CD1c-positive myeloid dendritic cell (primary cell): ENCODE results near the gene TRMT112.
"Not testable (repeated sequence)": the region's sequence is repeated elsewhere in the genome, so short reads cannot be mapped to it uniquely, and the experiment has no call there.

Experiments used
- DNase-seq: peaks from one replicate; pipeline ENCODE4 v3.0.0-alpha.2; 2016; ENCODE audit errors: extremely low spot score

TRMT112 gene

GRCh38 chr11:64331569-64332371 lies 14.4 kb upstream of the TRMT112 start:
- peak; percentile 94 for DNase-seq

DNA sequence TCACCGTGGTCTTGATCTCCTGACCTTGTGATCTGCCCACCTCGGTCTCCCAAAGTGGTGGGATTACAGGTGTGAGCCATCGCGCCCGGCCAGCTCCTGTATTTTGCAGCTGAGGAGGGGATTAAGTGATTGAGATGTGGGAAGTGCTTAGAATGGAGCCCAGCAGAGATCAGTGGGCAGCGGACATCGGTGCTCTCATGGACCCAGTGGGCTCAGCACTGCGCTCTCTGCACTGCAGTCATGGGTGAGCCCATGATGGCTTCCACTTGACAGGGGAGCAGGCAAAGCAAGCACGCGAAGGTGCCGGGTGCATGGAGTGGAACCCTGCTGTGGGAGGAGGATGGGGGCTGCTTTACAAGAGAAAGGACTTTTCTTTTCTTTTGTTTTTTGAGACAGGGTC lies 13.5 kb upstream of the TRMT112 start:
- no peak for DNase-seq

- DNase-seq = no peak
Measured at GRCh38 chr11:64327993-64328392, 10.6 kb upstream of the TRMT112 start.

DNA sequence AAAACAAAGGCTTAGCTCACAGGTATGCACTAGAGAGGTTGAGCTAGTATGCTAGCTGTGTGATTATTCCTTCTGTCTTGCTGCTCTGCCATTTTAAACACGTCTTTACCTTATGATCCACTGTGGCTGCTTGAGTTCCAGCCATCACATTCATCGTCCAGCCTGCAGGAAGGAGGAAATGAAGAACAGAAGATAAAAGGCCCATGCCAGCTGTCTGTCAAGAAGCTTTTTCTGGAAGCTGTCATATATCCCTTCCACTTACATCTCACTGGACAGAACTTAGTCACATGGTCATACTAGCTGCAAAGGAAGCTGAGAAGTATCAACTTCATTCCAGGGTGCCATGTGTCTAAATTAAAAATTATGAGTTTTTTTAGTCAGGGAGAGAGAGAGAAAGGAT lies 10.0 kb upstream of the TRMT112 start:
- DNase-seq = no peak

GRCh38 chr11:64324692-64325469 lies 7.5 kb upstream of the TRMT112 start:
- no peak for DNase-seq

DNA sequence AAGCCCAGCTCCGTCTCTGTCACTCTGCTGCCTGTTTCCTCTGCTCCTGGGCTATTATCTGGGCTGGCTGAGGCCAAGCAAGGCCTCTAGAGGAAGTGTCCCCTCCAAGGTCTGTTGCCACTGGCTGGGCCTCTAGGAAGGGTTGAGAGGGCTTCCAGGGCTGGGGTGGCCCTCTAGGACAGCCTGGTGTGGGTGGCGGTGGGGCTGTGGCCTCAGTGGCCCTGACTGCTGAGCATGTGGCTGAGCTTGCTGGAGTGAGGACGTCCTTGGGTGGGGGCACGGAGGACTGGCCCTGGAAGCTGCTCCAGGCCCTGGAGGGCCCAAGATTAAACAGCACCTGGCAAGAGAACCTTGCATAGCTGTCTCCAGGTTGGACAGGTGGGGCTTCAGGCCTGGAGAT lies 6.6 kb upstream of the TRMT112 start:
- not testable (repeated sequence) for DNase-seq

DNA sequence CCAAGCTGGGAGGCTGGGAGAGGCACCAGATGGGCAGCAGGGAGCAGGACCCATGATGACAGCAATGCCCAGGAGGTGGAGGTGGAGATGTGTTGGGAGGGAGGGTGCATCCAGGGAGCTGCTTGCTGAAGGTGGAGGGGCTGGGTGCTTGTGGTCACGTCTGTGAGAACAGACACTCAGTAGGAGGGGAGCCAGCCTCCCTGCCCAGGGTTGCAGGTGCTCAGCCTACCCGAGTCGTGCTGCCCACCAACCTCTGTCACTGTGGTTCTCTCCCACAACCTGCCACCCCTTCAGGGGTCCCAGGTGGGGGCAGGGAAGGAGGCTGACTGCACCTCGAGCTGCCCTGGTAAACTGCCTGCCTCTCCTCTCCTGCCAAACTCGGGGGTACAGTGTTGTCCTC lies 6.0 kb upstream of the TRMT112 start:
- no peak for DNase-seq

DNA sequence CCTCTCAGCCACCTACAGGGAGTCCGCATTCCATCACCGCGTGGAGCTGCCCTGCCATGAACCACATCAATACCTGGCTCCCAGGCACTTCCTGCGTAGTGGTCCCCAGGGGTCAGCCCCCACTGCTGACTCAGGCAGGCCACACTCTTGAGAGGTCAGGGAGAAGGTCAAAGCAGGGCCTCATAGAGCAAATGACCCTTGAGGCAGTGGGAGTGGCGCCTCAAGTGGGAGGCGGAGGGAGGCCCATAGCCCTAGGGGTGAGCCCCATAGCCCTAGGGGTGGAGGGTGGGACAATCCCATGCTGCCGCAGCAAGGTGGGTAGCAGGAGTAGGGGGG lies 5.5 kb upstream of the TRMT112 start:
- DNase-seq = no peak

GRCh38 chr11:64321533-64321932 lies 4.2 kb upstream of the TRMT112 start:
- DNase-seq = no peak

- DNase-seq = no peak
Measured at GRCh38 chr11:64321026-64321425, 3.7 kb upstream of the TRMT112 start.

DNA sequence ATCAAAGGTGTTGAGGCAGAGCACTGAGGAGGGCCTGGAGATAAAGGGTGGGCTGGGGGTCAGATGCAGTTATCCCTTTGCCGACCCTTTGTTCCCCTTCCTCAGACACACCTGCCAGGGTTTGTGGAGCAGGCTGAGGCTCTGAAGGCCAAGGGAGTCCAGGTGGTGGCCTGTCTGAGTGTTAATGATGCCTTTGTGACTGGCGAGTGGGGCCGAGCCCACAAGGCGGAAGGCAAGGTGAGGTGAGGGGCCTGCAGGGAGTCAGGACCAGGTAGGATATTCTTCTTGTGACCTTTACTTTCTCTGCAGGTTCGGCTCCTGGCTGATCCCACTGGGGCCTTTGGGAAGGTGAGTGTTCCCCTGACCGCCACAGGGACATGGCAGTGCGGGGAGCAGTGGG lies 3.2 kb upstream of the TRMT112 start:
- DNase-seq = no peak

DNA sequence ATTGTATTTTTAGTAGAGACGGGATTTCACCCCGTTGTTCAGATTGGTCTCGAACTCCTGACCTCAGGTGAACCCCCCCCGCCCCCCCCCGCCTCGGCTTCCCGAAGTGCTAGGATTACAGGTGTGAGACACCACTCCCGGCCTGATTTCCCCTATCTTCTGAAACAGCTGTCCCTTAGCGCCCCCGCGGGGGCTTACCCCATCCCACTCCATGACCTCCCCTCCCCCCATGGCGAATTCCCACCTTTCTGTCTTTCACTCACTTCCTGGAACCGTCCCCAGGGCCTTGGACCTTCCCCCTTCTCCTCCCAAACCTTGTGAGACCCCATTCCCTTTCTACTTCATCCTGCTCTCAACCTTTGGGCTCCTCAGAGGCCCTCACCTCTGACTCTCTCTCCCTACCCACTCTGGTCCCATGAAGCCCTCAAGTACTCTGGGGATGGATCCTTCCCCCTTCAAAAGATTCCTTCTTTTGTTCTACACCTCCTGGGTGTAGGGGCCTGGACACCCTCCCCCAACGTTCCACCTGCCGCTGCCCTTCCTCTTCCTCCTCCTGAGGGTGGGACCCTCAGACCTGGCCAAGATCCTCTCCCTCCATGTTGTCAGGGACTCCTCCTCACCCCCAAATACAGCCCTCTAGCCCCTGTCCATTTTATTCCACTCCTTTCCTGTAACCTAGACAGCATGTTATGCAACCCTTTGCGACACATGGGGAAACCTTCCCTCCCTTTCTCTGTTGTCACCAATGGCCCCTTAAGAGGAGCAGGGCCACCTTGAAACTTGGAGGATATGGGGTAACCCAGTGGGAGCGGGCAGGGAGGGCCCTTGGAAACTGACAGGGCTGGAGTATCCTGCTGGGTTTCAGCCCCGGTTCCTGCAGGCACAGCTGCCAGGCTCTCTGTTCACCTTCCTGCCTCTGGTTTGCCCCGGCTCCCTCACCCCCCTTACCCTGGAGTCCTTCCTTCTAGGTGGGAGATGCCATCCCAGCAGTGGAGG lies 1.7 kb upstream of the TRMT112 start:
- DNase-seq = no peak

DNA sequence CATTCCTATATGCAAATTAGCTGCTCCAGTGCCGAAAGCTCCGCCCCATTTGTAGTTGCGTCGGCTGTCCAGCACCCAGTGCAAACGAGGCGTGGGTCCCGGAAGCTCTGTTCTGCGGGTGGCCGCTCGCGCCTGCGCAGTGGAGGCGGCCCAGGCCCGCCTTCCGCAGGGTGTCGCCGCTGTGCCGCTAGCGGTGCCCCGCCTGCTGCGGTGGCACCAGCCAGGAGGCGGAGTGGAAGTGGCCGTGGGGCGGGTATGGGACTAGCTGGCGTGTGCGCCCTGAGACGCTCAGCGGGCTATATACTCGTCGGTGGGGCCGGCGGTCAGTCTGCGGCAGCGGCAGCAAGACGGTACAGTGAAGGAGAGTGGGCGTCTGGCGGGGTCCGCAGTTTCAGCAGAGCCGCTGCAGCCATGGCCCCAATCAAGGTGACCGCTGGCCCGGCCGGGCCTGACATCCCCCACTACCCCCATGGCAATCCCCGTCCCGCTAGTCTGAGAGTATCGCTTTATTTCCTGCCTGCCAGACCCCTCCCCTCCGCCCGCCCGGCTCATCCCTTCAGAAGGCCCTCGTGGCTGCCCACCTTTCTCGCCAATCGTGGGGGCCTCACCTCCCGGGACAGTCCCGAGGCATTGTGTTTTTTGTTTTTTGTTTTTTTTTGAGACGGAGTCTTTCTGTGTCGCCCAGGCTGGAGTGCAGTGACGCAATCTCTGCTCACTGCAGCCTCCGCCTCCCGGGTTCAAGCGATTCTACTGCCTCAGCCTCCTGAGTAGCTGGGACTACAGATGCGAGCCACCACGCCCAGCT lies 804 bp upstream of the TRMT112 start, which contains the start of gene PRDX5:
TSS of gene PRDX5 (plus strand) at position 161 of the 805 bp plus-strand sequence. CDS start at position 256, 95 bp downstream.
- DNase-seq = peak; percentile 98

- peak; percentile 53 for DNase-seq
Measured at GRCh38 chr11:64316672-64317324, 561 bp downstream of the TRMT112 start.

DNA sequence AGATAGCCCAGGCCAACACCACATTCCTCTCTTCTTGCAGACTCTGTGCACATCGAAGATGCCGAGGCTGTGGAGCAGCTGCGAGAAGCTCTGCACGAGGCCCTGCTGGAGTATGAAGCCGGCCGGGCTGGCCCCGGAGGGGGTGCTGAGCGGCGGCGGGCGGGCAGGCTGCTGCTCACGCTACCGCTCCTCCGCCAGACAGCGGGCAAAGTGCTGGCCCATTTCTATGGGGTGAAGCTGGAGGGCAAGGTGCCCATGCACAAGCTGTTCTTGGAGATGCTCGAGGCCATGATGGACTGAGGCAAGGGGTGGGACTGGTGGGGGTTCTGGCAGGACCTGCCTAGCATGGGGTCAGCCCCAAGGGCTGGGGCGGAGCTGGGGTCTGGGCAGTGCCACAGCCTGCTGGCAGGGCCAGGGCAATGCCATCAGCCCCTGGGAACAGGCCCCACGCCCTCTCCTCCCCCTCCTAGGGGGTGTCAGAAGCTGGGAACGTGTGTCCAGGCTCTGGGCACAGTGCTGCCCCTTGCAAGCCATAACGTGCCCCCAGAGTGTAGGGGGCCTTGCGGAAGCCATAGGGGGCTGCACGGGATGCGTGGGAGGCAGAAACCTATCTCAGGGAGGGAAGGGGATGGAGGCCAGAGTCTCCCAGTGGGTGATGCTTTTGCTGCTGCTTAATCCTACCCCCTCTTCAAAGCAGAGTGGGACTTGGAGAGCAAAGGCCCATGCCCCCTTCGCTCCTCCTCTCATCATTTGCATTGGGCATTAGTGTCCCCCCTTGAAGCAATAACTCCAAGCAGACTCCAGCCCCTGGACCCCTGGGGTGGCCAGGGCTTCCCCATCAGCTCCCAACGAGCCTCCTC lies 1.5 kb downstream of the TRMT112 start:
- not testable (repeated sequence) for DNase-seq

- DNase-seq = no peak
Measured at GRCh38 chr11:64314805-64315561, 2.4 kb downstream of the TRMT112 start.

DNA sequence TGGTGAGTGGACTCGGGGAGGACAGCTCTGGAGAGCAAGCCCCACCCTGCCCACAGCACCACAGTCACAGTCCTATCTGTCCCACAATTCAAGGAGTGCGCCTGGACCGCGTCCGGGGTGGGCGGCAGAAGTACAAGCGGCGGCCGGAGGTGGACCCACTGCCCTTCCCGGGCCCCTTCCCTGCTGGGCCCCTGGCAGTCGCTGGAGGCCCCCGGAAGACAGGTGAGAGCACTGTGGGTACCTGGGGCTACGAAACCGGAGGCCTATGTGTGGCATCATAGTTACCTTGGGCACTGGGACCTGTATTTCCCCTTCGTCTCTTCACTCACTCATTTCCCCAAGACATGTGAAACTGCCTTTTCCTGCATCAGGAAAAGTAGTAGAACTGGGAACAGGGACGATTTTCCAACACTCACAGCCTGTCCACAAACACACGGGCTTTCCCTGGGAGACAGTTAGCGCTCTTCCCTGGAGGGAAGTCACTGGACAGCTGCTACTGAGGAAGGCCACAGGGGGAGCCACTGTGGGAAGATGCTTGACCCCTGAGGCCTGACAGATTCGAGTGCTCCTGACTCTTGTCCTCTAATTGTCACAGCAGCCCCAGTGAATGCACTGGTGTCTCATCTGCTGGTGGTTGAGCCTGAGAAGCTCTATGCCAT lies 3.1 kb downstream of the TRMT112 start:
- no peak for DNase-seq

DNA sequence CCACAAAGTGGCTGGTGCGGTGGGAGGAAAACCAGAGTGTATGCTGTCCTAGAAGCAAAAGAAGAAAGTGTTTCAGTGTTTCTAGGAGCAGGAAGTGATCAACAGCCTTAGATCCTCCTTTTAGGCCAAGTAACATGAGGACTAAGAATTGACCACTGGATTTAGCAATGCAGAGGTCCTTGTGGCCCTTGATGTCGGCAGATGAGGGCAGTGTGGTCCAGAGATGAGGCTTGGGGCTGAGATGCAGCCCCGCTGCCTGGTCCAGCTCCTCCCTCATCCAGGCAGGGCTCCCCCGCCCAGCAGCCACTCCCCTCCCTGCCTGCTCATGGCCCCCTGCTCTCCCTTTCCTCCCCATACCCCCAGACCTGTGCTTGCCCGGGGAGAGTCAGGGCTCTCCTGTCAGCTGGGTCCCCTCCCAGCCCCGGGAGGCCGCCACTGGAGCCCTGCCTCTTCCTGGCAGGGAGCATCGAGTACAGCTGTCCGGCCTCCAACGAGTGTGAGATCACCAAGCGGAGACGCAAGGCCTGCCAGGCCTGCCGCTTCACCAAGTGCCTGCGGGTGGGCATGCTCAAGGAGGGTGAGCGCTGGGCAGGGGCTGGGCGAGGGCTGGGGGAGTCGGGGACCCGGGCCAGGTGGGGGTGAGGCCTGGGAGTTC lies 3.7 kb downstream of the TRMT112 start:
- DNase-seq = no peak
